Sigmoid colon (tissue), 4 donors: Measurements from ENCODE around the gene EPN2.

Experiments
- EP300 ChIP-seq, 4 donors: sonication (generic); formaldehyde crosslinking; IDR thresholded peaks; one replicate each; pipeline ENCODE4 v1.6.1; 2017; ENCODE audit warnings: antibody characterized with exemption in 4 of 4
- POLR2A ChIP-seq, 2 donors: fragments of 450-650 bp; IDR thresholded peaks; one replicate each; pipeline ENCODE4 v1.6.1; 2016; ENCODE audit warnings: antibody characterized with exemption in 2 of 2, mild to moderate bottlenecking in 2 of 2, moderate library complexity in 2 of 2
- POLR2AphosphoS5 ChIP-seq, 4 donors: sonication (generic); formaldehyde crosslinking; IDR thresholded peaks; one replicate each; pipeline ENCODE4 v1.6.1; 2017; ENCODE audit warnings: antibody characterized with exemption in 4 of 4
- TF ChIP-seq, protein P1 (sequence below), 4 experiments: fragments of 450-650 bp in 3 of 4; fragments of 200-600 bp in 1 of 4; IDR thresholded peaks; one replicate each; pipeline ENCODE4 v1.5.1; 2016 to 2019; ENCODE audit warnings: antibody characterized with exemption in 4 of 4, mild to moderate bottlenecking in 3 of 4, moderate library complexity in 2 of 4

DNA sequence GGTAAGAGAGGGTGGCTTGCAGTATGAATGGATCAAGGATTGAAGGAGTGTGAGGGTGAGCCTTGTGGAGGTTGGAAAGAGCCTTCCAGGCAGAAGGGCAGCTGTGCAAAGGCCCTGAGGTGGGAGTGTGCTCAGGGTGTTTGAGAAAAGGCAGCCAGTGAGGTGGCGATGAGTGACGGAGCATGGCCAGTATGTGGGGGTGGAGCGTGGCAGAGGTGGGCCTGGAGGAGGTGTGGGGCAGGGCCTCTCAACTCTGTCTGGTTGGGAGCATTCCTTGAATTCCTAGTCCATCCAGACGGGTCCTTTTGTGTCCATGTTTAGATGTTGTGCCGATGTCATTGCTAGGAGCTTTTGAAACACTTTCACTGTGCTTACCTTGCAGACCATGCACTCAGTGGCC is 51.3 kb downstream of the EPN2 start:
- no peak for TF ChIP-seq POLR2A (IDR thresholded peaks at IDR 0.05)
- TF ChIP-seq, protein P1, sequence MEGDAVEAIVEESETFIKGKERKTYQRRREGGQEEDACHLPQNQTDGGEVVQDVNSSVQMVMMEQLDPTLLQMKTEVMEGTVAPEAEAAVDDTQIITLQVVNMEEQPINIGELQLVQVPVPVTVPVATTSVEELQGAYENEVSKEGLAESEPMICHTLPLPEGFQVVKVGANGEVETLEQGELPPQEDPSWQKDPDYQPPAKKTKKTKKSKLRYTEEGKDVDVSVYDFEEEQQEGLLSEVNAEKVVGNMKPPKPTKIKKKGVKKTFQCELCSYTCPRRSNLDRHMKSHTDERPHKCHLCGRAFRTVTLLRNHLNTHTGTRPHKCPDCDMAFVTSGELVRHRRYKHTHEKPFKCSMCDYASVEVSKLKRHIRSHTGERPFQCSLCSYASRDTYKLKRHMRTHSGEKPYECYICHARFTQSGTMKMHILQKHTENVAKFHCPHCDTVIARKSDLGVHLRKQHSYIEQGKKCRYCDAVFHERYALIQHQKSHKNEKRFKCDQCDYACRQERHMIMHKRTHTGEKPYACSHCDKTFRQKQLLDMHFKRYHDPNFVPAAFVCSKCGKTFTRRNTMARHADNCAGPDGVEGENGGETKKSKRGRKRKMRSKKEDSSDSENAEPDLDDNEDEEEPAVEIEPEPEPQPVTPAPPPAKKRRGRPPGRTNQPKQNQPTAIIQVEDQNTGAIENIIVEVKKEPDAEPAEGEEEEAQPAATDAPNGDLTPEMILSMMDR (IDR thresholded peaks at IDR 0.05) = no peak
- TF ChIP-seq POLR2AphosphoS5 (IDR thresholded peaks at IDR 0.05) = no peak
- no peak for TF ChIP-seq EP300 (IDR thresholded peaks at IDR 0.05)
